Omental fat pad (tissue), 4 donors: ENCODE data around the gene KRTAP17-1. TPM values are rescaled to one million over a fixed set of nuclear protein-coding genes. Genes with fewer than 3 reads are reported as not detected.

Experiments
- ATAC-seq: fragments of 150-250 bp; one replicate; pipeline ENCODE4 v1.9.1; 2016; ENCODE audit warnings: mild to moderate bottlenecking, moderate library complexity; ENCODE audit not compliant: low FRiP score
- DNase-seq: peaks from one replicate; pipeline ENCODE4 v3.0.0-alpha.2; 2019; ENCODE audit warnings: low spot score
- CTCF ChIP-seq, 3 donors: fragments of 450-650 bp; IDR thresholded peaks; one replicate each; pipeline ENCODE4 v1.5.1; 2016 to 2017; ENCODE audit warnings: antibody characterized with exemption in 3 of 3, mild to moderate bottlenecking in 3 of 3, moderate library complexity in 2 of 3
- total RNA-seq, 4 donors: library from RNA; depleted of rRNA; stranded (reverse); fragments of >200 nt; gene quantifications; one replicate each; pipeline ENCODE4 v1.1.0, GENCODE V29; 2016

Gene KRTAP17-1
- total RNA-seq, 4 donors from 2014 or later, result not detected

- no peak for DNase-seq
Measured at GRCh38 chr17:41329279-41329948, 13.9 kb upstream of the KRTAP17-1 start.

DNA sequence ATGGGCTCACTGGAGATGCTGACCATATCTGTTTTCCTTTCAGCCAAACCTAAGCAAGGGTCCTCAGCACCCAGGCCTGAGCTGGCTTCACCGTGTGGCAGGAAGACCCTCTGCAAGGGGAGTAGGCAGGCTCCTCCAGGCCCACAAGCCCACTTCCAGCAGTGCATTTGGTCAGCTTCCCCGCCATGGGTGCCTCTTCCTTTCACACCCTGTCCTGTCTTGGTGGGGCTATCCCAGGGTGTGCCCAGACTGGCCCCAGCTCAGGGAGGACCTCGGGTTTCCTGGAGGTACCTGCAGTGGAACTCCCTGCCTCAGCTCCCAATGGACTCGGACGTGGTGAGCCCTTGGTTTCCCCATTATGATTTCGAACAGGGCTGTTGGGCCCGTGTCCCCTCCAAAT, 12.7 kb upstream of the KRTAP17-1 start:
- ATAC-seq, result no peak
- TF ChIP-seq CTCF (IDR thresholded peaks at IDR 0.05), result no peak
- no peak for DNase-seq

More at GRCh38 chr17:41329279-41329948, 13.9 kb upstream of the KRTAP17-1 start:
- ATAC-seq, result no peak
- TF ChIP-seq CTCF (IDR thresholded peaks at IDR 0.05), result no peak

DNA sequence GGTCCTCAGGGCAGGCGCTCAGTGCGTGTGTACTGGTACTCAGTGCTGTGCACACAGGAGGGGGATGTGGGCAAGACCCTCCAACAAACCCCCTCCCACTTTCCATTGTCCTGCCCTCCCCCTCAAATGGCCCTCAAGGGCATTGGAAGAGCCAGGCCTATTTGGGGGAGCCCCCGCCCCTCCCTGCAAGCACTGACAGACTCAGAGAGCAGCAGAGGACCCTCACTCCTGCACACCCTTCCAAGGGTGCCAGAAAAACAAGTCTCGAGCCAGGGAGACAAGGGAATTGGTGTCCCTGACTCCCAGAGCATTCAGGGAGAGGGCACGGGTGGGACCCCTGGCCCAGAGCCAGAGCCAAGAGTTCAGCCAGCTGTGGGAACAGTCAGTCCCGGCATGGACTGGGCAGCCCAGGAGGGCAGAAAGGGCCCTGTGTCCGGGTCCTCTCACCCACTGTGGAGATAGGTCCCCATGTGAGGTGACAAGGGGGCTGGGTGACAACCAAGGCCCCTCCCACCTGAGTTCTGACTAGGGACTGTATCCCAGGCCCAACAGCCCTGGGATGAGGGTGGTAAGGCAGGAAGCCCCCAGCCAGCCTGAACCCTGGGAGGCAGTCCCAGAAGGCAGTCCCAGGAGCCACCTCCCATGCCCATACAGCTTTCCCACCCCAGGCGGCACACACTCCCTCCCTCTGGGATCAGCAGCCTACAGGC, 12.1 kb upstream of the KRTAP17-1 start:
- ATAC-seq (no peak), DNase-seq (no peak)
- no peak for TF ChIP-seq CTCF (IDR thresholded peaks at IDR 0.05)

DNA sequence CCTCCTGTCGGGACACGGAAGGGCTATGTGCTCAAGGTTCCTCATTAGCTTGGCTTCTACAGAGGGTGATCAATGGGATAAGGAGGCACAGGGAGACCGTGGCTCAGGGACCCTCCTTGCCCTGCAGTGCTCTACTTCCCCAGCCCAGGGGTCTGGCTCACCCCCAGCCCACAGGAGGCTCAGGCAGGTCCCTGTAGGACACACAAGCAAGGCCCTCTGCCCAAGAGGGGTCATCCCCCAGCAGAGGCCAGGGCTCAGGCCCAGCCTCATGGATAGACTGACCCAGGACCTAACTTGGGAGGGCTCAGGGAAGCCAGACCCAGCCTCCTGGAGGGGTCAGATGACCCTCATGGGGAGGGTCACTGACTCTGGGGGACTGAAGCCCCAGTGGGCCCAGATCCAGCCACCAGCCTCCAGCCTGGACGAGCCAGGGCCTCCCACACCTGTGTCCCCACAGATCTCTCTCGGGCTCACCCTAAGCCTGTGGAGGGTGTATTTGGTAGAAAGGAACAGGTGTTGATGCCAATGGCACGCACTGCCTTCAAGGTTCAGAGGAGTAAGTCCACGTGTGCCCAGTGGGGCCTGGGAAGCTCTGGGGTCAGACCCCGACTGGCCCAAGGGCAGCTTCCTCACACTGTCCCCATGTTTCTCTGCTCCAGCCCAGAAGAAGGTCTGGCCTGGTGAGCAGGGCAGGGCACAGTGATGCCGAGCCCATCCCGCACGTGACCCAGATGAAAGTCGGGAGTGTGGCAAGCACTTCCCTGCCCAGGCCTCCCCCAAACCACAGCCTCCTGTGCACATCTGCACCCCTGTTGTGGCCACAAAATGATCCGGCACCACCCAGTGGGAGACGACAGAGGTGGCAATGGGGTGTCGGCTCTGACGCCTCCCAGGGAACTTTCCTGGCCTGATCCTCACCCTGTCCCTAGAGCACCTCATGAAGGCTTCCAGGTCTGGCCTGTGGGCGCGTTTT, 10.9 kb upstream of the KRTAP17-1 start:
- no peak for TF ChIP-seq CTCF (IDR thresholded peaks at IDR 0.05)
- ATAC-seq, result no peak
- no peak for DNase-seq

- no peak for TF ChIP-seq CTCF (IDR thresholded peaks at IDR 0.05)
- no peak for DNase-seq
- ATAC-seq, result no peak
Measured at GRCh38 chr17:41325611-41326010, 10.1 kb upstream of the KRTAP17-1 start.

DNA sequence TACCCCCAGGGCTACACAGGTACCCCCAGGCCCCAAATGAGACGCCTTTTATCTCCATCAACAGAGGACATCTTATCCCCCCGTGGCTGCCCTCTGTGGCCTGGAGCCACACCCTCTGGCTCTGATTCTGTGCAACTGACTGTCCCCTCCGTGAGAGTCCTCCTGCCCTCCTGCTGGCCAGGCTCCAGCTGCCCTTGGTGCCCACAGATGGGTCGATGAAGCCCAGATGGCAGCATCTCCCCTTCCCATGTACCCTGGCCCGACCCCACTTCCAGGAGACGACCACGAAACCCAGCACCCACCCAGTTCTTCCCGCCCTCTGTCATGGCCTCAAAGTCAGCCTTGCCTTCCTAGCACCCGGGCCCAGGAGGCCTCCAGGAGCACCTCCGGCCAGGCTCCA, 9.6 kb upstream of the KRTAP17-1 start:
- TF ChIP-seq CTCF (IDR thresholded peaks at IDR 0.05), result no peak
- ATAC-seq (no peak), DNase-seq (no peak)
